Suppressor macrophage treated with lipopolysaccharide for 1 hour (primary cell): ENCODE results near the gene TNFSF4.
"Not testable (repeated sequence)": the region's sequence is repeated elsewhere in the genome, so short reads cannot be mapped to it uniquely, and the experiment has no call there.

Experiments
- DNase-seq, 3 donors: peaks; one replicate each; pipeline ENCODE4 v3.0.0-alpha.2; 2020 to 2022

The TNFSF4 gene

GRCh38 chr1:173206816-173207568 lies at the start of gene TNFSF4:
TNFSF4 (minus strand) TSS chr1:173207331; CDS start chr1:173207176, 155 bp downstream.
- peak; percentile 79 to 90 (median 88) for DNase-seq

- DNase-seq, result peak; percentile 52 to 74 (median 65)
Measured at GRCh38 chr1:173255214-173255813, 48.2 kb upstream of the TNFSF4 start.

GRCh38 chr1:173253046-173253445 lies 45.9 kb upstream of the TNFSF4 start:
- no peak for DNase-seq

GRCh38 chr1:173249349-173249748 lies 42.2 kb upstream of the TNFSF4 start:
- DNase-seq, result peak; percentile 24 to 31 (median 30)

GRCh38 chr1:173248247-173248940 lies 41.3 kb upstream of the TNFSF4 start:
- DNase-seq, result no peak

GRCh38 chr1:173245892-173246291 lies 38.8 kb upstream of the TNFSF4 start:
- no peak for DNase-seq

GRCh38 chr1:173243300-173243699 lies 36.2 kb upstream of the TNFSF4 start:
- DNase-seq, result no peak

- no peak for DNase-seq
Measured at GRCh38 chr1:173241528-173242347, 34.6 kb upstream of the TNFSF4 start.

GRCh38 chr1:173240609-173241008 lies 33.5 kb upstream of the TNFSF4 start:
- DNase-seq, result no peak

GRCh38 chr1:173239058-173239457 lies 31.9 kb upstream of the TNFSF4 start:
- no peak for DNase-seq

- no peak for DNase-seq
Measured at GRCh38 chr1:173234899-173235298, 27.8 kb upstream of the TNFSF4 start.

GRCh38 chr1:173234434-173234833 lies 27.3 kb upstream of the TNFSF4 start:
- not testable (repeated sequence) for DNase-seq

- DNase-seq, result not testable (repeated sequence)
Measured at GRCh38 chr1:173229031-173229430, 21.9 kb upstream of the TNFSF4 start.

- no peak for DNase-seq
Measured at GRCh38 chr1:173224949-173225348, 17.8 kb upstream of the TNFSF4 start.

- no peak for DNase-seq
Measured at GRCh38 chr1:173224280-173224892, 17.3 kb upstream of the TNFSF4 start.

- no peak for DNase-seq
Measured at GRCh38 chr1:173223031-173223380, 15.9 kb upstream of the TNFSF4 start.

GRCh38 chr1:173222149-173223030 lies 15.3 kb upstream of the TNFSF4 start:
- DNase-seq, result no peak

- DNase-seq, result no peak
Measured at GRCh38 chr1:173220157-173220556, 13.0 kb upstream of the TNFSF4 start.

- DNase-seq, result peak in 1 of 3 donors; percentile 17
Measured at GRCh38 chr1:173213665-173214064, 6.5 kb upstream of the TNFSF4 start.

- DNase-seq, result peak in 1 of 3 donors; percentile 9
Measured at GRCh38 chr1:173212952-173213491, 5.9 kb upstream of the TNFSF4 start.

GRCh38 chr1:173210716-173211231 lies 3.6 kb upstream of the TNFSF4 start:
- DNase-seq, result no peak
